ENCODE measurements around the gene BCL7A.
"Not testable (repeated sequence)": the region's sequence is repeated elsewhere in the genome, so short reads cannot be mapped to it uniquely, and the experiment has no call there.

BCL7A gene

DNA sequence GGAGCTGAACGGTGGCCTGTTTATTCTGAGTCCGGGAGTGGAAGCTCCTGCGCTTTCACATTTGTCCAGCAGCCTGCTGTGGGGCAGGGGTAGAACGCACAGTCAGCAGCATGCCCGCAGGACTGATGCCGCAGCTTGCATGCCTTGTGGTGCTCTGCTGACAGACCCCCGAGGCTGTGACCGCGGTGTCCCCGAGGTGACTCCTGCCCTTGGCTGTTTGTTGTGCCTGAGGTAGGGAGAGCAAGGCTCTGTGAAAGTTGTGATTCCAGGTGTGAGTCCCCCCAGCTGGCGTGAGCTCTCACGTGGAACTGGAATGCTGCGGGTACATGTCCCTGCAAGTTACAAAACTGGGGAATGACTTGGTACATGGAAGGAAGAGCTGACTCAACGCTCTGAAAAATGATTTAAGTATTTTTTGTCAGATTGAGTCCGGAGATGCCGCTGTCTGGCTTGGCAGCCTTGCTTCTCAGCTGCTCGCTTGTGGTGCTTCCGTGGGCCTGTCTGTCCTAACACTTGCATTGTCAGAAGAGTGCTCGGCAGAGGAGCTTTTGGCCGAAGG, 75.0 kb downstream of the BCL7A start:
- no peak for DNase-seq

DNA sequence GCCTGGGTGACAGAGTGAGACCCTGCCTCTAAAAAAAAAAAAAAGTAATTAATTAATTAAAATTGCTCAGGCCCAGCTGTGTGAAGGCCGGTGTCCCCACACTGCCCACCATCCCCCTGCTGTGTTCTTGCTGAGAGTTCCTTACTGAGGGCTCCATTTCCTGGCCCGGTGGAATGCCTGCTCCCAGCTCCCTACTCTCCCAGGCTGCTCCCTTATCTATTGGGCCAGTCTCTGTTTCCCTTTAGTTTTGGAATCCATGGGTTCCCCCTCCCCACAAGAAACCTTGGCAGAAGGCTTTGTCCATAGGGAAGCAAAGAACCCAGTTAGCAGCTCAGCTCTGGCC, 75.9 kb downstream of the BCL7A start:
- no peak for DNase-seq

DNA sequence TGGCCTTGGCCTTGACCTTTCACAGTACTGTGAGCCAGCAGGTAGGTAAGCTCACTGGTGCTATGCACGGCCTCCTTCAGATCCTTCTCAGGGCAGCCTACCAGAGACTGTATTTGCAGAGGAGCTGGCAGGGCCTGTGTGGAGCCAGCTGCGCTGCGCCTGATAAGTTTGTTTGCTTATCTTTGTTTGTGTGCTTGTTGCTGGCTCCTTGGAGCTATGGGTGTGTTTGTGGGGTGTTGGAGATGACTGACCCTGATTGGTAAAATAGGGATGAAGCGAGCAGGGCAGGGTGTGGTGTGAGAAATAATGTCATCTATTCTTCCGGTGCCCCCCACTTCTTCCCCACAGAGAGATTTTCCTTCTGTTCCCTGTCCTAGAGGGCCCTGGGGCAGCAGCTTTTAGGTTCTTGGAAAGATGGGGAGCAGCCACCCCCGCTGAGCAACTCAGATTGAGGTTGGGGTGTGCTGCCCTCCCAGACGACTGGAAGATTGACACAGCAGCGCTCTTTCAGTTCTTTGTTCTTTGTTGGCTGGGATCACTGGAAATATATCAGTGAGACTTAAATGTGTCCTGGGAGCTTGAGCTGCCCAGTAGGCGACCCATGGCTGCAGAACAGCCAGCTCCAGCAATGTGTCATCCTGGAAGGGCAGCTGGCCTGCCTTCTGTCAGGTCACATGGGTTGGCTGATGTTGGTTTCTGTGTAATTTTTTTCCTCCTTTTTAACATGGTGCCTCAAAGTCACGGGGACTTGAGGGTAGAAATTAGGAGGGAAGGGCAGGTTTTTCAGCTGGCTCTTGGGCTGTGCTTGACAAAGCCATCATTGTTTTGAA, 76.5 kb downstream of the BCL7A start:
- no peak for DNase-seq

DNA sequence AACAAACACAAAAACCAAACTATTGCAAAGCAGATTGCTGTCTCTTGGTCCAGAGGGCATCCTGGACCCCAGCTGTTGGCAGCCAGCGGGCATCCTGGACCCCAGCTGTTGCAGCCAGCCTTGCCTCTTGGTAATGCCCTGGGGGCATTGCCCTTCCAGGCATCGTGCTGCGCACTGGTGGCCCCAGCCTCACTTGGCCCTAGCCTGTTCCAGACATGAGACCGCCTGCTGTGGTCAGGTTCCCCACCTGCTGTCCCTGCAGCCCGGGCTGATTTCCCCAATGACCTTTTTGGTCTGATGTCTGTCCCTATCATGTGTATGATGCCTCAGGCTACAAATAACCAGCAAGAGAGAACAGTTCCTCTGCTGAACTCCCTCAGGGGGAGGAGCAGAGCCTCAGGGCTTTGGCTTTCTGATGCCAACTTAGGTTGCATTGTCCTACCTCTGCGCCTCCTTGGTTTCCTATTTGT, 77.6 kb downstream of the BCL7A start:
- no peak for DNase-seq

DNA sequence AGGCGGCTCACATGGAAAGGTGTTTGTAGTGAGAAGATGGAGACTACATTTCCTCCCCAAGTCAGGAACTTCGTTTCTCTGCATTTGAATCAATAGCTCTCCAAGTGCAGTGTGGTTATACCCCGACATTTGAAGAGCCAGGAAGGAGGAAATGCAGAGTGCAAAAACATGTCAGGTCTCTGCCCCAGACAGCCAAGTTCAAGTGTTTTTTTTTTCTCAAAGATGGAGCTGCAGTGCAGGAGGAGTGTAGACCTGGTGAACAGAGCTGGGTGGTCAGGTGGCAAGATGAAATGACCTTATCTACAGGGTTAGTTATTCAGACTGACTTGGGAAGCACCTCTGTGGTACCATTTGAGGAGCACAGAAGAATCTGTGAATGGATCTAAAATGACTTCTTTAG, 78.2 kb downstream of the BCL7A start:
- DNase-seq = no peak

DNA sequence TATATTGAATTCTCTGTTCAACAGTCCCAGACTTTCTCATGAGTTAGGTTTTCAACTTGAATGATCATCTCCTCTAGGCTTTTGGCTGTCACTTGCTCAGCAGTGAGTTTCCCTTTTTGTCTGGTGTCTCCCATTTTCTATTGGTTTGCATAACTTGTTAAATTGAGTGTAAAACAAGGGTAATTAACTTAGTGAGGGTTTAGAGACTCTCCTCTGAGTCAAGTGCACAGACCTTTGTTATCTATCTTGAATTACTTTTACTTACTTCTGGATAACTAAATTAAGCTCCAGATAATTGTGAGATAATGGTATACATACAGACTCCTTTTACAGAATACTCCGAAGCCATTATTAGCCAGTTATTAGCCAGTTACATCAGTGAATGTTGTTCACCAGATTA, 78.9 kb downstream of the BCL7A start:
- DNase-seq = no peak

DNA sequence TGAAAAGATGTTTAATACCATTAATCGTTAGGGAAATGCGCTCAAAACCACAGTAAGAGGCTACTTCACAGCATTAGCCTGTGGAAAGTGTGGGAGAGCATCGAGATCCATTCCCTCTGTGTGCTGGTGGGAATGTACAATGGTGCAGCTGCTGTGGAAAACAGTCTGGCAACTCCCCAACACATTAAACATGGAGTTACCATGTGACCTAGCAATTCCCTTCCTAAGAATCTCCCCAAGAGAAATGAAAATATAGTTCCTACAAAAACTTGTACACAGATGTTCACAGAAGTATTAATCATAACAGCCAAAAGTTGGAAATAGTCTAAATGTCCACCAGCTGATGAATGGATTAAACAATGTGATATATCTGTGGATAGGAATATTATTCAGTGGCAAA, 80.6 kb downstream of the BCL7A start:
- no peak for DNase-seq

DNA sequence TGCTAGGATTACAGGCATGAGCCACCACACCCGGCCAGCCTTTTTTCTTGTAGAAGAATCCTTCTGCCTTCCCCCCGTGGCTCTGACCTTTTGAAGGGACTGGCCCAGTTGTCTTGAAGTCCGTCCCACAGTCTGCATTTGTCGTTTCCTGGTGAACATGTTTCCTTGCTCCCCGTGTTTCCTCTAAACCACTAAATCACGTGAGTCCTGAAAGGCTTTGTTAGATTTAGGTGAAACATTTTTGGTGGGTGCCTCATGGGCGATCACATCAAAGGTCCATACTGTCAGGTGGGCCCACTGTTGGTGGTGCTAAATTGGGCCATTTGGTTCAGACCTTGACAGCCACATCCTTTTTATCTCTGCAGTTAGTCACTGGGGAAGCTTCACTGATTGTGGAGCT, 83.2 kb downstream of the BCL7A start:
- DNase-seq = no peak

DNA sequence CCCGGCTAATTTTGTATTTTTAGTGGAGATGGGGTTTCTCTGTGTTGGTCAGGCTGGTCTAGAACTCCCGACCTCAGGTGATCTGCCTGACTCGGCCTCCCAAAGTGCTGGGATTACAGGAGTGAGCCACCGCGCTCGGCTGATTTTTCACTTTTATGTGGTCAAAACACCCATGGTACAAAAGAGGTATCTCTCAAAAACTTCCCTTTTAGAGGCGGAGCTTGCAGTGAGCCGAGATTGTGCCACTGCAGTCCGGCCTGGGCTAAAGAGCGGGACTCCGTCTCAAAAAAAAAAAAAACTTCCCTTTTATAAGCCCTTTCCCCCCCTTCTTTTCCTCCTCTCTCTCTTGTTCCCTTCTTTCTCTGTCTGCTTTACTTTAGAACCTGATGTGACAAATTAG, 83.8 kb downstream of the BCL7A start:
- DNase-seq = not testable (repeated sequence)

DNA sequence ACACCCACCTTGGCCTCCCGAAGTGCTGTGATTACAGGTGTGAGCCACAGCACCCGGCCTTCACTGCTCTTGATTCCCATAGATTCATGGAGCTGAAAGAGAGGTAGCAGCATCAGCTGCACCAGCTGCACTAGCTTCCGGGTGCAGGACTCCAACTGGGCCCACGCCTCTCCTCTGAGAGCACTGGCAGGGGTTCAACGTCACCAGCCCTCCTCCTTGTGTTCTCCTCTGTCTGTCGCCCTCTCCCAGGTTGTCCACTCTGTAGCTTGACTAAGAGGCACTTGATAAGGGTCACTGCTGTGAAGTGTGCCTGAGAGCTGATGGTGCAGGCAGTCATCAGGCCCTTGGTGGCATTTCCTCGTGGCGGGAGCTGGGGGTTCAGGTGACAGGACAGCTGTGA, 85.2 kb downstream of the BCL7A start:
- no peak for DNase-seq

DNA sequence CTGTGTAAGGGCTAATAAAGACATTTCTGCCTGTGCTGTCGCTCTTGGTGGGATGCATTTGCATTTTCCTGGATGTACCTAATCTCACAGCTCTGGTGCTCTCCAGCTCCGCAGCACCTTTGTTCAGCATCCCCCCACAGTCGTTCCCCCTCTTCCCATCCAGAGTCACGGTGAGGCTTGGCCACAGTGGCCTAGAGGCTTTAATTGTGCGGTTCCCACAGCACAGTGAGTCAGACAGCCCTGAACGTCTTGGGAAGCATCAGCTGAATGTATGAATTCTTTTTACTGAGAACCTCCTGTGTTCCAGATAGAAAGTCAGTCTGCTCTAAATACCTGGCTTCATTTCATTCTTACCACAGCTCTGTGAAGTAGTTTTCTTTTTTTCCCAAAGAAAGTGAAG, 85.6 kb downstream of the BCL7A start:
- DNase-seq = no peak

DNA sequence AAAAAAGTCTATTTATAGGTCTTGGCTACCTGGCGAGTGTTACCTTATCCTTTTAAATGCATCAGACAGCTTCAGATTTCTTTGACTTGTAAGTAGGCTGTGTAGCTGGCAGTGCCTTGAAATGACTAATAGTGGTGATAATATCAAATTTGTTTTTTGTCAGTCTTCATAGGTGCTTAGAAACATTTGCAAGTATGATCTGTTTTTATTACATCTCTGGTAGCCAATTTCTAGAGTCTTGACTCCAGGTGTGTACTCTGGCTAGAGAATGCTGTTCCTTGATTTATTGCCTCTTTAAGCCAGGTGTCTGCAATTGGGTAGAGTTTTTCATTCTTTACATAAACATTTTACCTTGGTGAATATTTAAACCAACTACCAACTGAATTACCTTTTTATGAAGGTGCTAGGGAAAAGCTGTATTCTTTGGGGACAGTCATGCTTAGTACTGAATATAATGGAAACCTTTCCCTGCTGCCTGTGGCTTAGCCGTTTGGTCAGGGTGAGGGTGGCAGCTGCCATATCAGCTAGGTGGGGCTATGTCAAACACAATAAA, 89.5 kb downstream of the BCL7A start:
- no peak for DNase-seq

All from CD4-positive, alpha-beta T cell treated with Interleukin-4 for 1 hour (primary cell).